GM18499 (cell line): ENCODE results near the gene CYP26B1.

Source experiments
- ATAC-seq: cut with Tn5 transposase; IDR thresholded peaks from one replicate; pipeline ENCODE4 v1.9.1; 2021; ENCODE audit warnings: moderate number of reproducible peaks; ENCODE audit not compliant: insufficient read depth, unreplicated experiment

The CYP26B1 gene

DNA sequence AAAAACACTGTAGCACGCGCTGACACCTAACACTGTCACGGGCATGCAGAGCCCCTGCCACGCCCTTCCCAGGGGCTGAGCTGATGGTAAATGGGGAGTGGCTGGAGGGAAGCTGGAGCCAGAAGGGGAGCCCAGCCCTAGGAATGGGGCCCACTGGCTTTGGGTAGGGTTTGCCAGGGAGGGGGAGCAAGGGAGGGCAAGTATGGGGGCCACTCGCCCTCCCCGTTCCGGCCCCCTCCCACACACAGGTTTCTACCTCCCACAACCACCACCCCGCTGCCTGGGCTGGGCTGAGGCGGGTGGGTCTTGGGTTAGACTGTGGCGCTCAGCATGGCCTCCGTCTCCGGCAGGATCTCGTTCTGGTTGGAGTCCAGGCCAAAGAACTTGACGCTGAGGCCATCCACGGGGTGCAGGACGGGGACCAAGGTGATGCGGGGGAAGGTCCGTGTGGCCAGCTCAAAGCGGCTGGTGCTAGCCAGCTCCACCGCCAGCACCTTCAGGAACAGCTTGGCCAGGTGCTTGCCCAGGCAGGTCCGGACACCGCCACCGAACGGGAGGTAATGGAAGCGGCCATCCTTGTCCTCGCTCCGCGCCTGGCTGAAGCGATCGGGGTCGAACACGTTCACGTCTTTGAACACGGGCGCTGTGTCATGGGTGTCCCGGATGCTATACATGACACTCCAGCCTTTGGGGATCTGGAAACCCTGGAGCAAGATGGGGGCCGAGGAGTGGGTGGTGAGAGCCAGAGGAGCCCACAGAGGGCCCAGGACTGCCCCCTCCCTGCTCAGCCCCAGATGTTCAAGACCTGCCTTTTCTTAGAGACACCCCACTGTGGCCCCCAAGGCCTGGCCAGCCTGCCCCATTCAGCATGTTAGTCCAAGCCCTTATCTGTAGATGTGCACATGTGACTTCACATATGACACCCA lies 15.5 kb downstream of the CYP26B1 start:
- no peak for ATAC-seq

DNA sequence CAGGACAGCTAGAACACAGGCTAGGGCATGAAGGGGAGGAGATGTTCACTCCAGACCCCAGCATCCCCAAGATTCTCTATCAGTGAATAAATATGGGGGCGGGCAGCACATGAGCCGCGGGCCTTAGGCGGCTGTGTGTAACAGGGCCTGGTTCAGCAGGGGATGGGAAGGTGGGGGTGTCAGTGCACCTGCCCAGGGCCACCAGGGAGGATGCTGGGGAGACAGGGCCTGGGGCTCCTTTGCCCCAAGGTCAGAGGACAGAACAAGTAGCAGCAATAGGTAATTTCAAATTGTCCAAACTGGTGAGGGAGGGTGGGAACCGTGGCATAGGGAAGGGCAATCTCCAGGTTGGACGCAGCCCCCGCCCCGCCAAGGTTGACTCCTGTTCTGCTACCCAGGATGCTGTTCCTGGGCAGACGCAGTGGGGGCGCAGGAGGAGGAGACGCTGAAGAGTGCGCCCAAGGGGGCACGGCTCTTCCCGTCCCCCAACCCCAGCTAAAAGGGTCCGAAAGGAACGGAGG lies 16.2 kb downstream of the CYP26B1 start:
- no peak for ATAC-seq

DNA sequence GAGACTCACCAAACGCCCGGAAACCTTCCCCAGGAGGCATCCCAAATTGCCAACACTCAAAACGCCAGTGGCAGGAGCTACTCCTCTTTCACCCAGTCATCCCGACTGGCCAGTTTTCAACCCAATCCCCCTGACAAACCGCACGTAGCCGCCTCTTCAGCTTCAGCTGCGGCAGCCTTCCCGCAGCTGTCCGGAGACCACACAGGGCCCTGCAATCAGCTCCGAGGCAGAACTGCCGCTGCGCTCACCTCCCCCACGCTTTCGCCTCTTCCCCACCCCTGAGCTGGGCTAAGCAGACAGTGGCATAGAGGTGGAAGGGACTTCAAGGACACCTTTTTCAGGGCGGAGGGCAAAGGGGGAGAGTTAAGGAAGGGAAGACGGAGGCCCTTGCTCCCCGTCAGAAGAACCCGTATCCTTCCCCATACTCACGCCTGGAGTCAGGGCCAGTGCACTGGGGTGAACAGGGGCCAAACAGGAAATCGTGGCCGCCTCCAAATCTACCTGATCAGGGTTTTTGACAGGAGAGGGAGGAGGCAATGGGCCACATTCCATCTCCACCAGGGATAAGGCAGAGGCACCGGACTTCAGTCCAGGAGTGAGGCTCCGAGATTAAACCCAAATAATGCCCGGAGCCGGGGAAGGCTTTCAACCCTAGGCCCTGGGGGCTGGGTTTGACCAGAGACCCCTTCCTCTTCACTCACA lies 16.9 kb downstream of the CYP26B1 start:
- ATAC-seq, result no peak

DNA sequence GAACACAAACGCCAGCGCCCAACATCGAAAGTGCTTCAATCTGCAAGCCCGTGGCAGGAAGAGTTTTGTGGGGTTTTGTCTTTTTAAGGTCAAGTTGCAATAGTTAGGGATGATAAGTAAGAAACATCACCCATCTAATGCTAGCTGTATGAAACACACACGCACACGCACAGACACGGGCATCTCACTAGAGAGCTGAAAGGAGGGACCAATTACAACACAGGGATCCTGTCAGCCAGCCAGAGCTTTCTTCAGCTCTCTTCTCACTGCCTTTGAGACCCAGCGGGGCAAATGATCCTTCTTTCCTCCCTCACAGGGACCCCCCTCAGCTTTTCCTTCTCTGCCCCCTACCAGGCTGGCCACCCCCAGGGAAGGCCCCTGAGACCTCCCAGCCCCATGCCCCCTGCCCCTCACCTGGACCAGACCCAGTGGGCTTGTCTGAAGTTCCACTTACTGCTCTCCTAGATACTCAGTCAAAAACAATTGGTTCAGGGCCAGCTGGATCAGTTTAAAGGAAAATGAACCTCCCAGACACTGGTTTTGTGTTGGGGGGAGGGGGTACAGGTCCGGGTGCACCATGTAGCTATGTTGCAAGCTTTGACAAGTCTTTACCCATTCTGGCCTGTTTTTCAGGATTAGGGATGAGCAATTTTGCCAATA lies 17.9 kb downstream of the CYP26B1 start:
- no peak for ATAC-seq

DNA sequence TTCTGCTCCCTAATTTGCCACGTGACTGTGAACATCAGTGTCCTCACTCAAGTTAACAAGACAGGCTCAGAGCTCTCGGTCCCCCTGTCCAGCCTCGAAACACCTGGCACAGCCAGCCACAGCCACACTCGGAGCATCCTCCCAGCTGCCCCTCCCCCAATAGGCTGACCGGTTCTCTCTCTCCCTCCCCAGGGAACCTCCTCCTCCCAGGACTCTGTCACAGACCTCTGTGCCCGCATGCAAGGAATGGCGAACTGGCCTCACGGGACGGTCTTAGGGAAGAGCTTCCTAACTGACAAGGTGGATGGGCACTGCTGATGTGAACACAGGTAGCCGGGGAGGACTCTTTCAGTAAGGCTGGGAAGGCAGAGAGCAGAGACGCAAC lies 18.8 kb downstream of the CYP26B1 start:
- ATAC-seq, result no peak

DNA sequence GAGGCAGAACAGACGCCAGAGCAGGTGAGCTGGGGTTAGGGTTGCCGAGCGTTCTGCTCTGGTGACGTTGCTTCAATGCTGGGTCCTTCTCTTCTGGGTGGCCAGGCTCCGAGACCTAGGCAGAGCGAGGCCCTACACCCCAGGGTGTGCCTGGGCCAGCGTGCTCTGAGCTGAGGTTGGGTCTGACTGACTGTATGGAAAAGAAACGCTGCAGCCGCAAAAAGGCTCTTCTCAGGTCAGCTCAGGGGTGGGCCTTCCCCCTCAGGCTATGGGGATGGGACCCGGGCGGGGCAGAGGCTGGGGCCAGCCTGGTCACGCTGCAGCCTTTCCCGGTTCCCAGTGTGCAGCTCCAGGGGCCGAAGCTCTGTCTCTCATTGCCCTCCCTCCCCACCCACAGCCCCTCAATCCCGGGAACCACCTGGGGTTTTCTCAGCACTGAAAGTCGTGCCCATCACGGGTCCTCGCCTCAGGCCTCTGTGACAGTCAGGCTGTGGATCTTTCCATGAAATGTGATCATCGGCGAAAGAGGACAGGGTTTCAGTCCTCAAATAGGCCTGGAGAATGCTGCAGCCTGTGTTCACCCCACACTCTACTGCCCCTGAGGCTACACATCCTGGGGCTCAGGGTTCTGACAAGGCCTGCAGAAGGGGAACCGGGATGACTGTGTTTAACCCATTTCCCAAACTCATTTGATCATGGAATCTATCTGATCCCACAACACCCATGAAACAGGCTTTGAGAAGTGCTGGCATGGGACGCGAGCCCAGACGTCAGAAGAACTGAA lies 19.4 kb downstream of the CYP26B1 start:
- no peak for ATAC-seq

DNA sequence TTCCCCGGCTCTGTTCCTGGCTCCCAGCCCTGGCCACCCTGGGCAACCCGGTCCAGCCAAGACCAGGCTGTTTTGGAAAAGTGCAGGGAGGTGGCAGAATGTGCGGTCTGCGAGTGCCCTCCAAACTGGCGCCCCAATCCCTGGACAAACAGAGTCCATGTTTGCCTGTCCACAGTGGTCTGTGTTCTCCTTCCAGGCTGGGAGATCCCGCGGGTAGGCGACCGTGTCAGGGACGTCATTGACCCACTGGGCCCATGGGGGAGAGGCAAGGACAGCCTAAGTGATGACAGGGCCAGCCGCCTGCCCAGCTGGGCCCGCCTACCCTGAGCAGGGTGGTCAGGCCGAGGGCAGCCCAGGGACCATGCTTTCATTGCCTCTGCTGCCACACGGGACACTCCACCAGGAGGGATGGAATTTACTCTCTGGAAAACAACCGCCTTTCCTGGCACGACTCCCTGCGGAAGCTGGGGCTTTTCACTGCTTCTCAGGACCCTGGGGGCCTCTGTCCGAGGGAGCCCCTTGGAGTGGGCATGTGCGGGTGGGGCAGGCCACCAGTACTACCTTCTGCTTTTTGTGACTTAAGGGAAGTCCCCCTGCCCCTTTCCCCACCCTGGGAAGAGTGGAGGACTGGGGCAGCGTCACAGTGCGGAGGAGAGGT lies 20.1 kb downstream of the CYP26B1 start:
- ATAC-seq, result no peak

DNA sequence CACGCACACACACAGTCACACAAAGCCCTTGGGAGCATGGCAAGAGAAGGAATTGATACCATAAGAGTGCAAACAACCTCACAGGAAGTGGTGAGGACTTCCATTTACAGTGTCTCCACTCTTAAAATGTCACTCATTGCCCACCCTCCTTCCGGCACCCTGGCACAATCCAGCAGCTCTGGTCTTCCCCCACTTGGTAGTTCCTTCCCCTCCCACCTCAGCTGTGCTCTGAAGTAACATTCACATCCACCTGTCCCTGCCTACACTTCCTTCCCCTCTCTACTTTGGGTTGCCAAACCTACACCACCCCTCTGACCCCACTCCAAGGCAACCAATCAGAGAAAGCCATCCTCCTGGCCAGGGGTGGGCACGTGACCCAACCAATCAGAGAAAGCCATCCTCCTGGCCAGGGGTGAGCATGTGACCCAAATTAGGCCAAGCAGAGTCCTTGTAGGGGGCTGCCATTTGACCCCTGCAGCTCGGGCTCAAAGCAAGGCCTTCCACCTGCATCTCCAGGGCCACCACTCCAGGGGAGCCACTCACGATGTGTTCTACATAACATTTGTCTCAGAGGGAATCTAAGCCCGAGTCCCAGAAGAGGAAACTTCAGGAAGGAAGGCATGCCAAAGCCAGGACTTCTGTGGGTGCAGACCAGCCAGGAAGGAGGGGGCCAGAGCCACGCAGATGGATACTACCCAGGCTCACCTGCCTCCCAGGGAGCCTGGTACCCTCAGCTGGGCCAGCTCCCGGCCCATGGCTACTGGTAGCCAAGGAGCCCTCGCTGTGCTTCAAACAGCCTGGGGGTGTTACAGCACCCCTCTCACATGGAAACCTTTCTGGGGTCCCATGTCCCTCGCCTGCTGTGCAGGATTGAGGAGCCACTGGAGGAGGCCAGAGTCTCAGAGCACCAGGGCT lies 21.2 kb downstream of the CYP26B1 start:
- ATAC-seq, result no peak

DNA sequence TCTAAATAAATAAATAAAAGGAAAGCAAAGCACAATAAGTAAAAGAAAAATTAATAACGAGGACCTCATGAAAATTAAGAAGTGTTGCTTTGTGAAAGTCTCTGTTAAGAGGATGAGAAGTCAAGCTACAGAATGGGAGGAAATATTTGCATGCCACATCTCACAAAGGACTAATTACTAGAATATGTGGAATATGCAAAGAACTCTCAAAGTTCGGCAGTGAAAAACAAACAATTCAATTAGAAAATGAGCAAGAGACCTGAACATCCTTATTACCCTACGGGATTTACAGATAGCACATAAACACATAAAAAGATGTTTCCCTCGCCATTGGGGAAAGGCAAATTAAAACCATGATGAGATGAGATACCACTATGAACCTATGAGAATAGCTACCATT lies 23.3 kb downstream of the CYP26B1 start:
- ATAC-seq, result no peak

DNA sequence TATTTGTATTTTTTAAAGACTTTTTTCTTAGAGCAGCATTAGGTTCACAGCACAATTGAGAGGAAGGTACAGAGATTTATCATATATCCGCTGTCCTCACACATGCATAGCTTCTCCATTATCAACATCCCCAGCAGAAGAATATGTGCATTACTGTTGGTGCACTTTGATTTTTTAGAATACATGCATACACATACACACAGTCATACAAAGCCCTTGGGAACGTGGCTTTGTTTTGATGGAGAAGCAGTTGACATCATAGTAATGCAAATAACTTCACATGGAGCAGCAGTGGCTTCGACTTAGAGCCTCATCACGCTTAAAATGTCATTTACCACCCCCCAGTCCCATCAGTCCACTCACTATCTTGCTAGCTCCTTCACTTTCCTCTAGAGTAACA lies 26.5 kb downstream of the CYP26B1 start:
- ATAC-seq, result no peak

DNA sequence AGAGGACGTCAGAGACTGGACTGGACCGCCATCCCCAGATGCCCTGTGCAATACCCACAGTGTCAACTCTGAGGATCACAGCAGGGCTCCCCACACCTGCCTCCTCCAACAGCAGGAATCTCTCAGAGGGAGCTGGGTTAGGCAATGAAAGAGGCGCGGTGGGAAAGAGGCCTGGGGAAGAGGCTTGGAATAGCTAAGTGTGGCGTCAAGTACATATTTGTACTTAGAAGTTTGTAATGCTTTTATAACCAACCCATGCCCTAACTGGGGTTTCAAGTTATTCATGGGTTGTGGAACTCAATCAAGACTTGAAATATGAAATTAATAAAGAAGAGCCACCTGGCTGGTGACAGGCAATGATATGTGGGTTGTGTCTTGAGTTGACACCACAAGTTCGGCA lies 28.7 kb downstream of the CYP26B1 start:
- no peak for ATAC-seq

DNA sequence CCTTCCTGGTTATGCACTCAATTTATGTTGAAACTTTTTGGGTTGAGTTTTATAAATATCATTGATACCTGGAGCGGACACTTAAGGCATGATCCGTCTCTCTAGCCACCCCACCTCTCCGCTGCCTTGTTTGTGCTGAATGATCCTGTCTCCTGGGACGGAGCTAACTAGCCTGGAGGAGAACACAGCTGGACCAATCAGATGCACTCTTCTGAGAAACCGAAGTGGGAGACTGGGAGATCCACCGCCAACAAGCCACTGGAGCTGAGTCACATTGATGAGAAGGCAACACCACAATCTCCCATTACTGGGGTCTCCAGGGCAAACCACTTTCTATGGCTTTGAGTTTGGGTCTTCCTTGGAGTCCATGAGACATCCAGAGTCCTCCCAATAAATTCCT lies 29.3 kb downstream of the CYP26B1 start:
- ATAC-seq, result no peak

DNA sequence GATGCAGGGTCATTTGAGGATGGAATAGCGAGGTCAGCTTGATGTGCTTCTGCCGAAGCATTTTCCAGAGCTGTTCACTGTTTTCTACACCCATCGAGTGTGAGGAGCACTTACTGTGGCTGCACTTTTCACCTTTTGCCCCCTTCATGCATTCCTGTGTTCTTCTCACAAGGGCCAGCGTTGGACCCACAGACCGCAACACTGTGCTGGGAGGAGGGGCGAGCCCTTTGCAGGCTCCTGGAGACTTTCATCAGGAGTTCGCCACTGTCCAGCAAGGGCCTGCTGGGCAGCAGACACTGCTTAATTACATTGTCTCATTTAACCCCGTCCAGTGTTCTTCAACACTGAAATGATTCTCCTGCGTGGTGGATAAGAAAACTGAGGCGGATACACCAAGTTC lies 29.9 kb downstream of the CYP26B1 start:
- no peak for ATAC-seq

DNA sequence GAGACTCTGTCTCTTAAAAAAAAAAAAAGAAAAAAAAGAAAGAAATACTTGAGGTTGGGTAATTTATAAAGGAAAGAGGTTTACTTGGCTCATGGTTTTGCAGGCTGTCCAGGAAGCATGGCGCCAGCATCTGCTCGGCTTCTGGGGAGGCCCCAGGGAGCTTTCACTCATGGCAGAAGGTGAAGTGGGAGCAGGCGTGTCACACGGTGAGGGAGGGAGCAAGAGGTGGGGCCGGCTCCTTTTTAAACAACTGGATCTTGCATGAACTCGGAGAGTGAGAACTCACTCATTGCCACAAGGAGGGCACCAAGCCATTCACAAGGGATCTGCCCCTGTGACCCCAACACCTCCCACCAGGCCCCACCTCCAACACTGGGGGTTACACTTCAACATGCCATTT lies 30.6 kb downstream of the CYP26B1 start:
- no peak for ATAC-seq

DNA sequence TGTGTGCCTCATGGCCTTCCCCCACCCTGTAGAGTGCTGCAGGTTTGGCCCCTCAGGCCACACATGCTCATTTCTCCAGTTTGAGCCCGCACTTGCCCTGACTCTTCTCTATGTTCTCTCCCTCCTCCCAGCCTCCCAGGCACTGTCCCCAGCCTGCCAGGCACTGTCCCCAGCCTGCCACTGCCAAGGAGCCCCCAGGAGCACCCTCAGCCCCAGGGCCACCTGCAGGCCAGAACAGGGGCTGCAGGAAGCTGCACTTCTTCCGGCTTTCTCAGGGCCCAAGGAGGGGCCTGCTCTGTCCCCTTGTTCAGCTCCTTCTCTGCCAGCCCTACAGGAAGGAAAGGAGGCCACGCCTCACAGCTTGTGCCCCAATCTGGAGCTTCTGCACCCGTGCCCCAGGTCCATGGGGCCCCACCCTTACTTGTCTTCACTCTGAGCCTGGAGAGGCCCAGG lies 31.6 kb downstream of the CYP26B1 start:
- no peak for ATAC-seq

DNA sequence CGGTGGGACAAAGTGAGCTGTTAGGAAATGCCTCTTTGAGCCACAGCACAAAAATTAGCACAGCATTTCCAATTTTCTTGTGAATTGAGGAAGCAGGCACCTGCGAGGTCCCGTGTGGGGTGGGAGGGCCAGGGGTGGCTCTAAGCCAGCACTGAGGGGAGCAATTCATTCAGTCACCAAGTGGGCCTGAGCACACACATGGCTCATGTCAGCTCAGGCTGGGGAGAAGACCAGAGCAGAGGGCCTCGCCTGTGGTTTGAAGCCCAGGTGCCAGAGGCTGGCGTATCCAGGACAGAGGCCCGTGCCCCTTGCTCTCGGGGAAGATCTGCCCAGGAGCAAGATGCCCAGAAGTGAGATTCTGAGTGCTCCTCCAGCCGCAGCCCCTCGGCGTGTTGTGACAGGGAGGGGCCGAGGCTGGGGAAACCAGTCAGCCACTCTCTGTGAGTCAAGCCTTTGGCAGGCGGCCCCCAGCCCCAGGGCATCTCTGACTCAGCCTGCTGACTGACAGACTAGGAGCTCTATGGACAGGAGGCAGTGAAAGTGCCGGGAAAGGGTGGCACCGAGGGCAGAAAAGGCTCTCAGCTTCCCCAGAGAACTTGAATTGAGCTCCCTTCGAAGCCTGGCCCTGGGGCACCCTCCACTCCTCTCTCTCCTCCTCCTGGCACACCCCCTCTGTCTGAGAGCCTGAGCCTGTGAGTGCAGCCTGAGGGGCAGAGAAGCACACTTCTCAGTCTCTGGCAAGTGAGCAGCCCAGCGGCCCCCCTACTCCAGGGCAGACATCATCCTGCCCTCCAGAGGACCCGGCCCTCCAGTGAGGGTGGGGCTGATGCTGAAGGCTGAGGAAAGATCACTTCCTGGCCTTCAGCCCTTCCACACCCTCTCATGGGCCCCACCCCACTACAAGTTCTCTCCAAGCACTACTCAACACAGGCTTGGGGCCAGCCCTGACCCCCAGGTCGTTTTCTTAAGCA lies 32.3 kb downstream of the CYP26B1 start:
- no peak for ATAC-seq

DNA sequence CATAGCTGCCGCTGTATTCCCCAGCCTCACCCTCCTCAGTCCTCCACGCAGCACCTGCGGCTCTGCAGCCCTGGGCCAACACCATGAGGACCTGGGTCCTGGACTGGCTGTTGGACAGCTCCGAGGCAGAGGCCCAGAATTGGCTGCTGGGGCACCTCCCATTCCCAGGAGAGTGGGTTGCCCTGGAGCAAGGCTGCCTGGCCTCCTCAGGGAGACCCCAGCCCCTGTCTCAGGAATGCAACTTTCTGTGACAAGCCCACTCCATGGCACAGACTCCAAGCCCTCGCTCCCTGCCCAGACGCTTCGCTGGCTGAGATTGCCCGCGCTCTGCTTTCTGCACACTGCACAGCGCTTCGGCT lies 33.0 kb downstream of the CYP26B1 start:
- no peak for ATAC-seq
